Renal cortex interstitium (tissue), 11 donors: ENCODE data around the gene CYSTM1. TPM values are rescaled to one million over a fixed set of nuclear protein-coding genes. Genes with fewer than 3 reads are reported as not detected.
"Not testable (repeated sequence)": the region's sequence is repeated elsewhere in the genome, so short reads cannot be mapped to it uniquely, and the experiment has no call there.

Experiments used
- DNase-seq, 11 donors: peaks; one replicate each; pipeline ENCODE4 v3.0.0-alpha.2; 2013; ENCODE audit warnings: low read depth in 9 of 11, low spot score in 4 of 11; ENCODE audit errors: extremely low read depth in 1 of 11
- polyA plus RNA-seq, 3 donors: library from polyadenylated mRNA; unstranded; fragments of 120-200 nt; gene quantifications; one replicate each; pipeline ENCODE4 v1.2.1, GENCODE V29; 2013; ENCODE audit not compliant: insufficient read length in 3 of 3

Gene CYSTM1
- polyA plus RNA-seq, 3 donors = 51.3 to 89.7 (median 63.8) TPM

DNA sequence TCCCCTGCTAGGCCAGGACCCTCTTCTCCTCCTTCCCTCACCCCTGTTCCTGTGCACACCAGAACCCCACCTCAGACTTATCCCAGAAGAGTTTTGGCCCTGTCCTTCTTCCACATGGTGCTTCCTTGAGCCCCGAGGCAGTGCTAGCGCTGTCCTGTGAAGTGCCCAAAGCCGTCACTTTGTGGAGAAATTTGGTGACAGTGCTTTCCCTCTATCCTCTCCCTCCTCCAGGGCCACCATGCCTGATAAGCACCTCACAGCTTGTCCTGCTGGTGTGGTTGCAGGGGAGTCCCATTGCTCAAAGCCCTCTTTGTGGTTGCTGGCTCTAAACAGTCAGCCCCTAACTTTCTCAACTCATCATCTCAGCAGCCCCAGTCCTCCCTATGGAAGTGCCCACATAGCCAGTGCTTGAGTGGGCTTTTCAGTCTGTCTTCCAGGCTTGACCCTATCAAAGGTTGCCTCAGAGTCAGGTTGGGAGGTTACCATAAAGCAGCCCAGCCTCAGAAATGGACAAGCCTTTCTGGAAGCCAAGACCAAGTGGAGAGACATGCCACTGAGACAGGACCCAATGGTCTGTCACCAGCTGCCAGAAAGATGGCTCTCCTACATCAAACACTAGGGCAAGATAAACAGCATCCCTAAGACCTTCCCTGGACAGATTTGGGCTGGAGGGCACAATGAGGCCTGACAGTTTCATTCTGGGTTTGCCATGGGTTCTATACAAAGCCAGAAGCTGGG lies 31.3 kb upstream of the CYSTM1 start:
- no peak for DNase-seq

DNA sequence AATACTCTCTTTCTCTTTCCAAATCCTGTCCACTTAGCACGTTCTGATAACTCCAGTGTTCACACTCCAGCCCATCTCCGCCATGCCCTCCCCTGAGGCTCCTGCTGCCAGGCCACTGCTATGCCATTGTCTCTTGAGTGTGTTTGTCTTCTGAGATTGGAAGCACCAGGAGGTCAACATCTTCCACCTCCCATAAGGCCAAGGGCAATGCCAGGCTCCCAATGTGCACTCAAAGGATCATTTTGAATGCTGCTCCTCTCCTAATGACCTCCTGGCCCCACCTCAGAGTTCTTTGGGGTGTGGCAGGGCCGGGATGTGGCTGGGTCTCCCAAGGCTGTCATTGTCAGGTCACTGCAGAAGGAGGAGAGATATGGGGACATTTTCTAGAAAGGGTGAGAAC lies 29.7 kb upstream of the CYSTM1 start:
- DNase-seq = no peak

DNA sequence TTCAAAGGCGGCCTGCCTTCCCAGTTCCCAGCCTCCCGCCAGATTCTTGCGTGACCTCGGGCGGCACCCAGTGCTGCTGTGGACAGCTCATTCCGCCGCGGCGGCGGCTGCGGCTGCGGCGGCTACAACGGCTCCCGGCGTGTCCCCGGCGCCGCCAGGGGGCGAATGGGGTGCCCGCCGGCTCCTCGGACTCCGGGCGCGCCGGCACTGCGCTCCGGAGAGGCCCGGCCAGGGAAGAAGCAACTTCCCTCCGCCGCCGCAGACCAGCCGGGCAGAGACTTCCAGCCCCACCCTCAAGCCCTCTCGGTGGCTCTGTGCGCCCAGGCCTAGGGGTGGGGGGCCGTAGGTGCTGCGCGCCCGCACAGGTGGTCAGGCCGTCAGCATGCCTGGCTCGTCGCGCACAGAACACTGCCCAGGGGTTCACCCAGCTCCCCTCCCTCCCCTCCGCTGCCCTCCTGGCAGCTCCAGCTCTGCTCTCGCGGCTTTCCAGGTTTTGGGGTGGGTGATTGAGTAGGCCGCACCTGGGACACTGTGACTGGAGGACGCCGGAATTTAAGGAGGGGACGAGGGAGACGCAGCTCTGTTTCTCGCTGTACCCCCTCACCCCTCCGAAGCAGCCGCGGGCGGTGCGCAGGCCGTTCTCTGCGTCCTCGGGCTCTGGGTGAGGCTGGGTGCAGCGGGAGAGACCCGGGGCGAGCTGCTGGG lies 29.0 kb upstream of the CYSTM1 start:
- DNase-seq = peak in 9 of 11 donors; percentile 17 to 75 (median 66)

DNA sequence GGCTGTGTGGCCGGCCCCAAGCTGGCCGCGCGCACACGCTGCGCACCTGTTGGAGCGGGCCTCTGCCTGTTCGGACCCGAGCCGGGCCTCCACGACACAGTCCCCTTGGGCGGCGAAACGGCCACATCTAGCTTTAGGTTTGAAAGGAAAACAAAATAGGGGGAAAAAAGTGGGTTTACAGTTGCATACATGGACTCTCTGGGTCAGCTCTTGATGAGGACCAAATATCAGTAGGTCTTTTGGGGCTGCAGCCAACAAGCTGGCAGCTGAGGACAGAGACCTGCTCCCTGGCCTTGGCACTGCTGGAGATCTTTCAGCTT lies 28.5 kb upstream of the CYSTM1 start:
- DNase-seq = no peak

DNA sequence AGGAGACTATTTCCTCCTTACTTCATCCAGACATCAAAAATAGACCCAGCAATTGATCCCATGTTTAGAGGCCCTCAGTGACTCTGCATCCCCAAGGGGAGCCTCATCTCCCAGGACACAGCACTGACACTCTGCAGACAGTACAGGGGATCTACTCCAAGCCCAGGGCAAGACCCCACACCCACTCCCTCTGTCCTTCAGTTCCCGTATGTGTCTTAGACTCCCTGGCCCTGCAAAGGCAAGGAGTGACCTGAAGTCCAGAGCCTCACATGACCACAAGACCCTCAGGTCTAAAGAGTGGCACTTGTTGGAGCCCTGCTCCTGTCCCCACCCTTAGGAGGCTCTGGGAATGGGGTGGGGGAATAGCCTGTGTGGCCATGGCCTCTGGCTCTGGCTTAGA lies 27.5 kb upstream of the CYSTM1 start:
- no peak for DNase-seq

DNA sequence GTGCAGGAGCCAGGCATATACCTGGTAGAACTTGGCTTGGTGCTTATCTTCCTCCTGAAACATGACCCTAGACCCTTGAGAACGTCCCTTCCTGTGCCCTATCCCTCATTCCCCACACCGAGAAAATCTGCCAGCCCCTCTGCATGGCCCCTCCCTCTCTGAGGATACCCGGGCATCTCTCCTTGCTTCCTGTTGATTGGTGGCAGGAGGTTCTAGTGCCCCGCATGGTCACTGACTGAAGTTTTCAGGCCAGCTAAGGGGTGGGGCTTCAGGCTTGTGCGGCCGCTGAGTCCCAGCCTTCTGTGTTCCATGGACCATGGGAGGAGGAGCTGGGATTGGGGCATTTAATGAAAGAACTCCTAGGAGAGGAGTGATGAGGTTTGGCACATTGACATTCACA lies 26.5 kb upstream of the CYSTM1 start:
- no peak for DNase-seq

DNA sequence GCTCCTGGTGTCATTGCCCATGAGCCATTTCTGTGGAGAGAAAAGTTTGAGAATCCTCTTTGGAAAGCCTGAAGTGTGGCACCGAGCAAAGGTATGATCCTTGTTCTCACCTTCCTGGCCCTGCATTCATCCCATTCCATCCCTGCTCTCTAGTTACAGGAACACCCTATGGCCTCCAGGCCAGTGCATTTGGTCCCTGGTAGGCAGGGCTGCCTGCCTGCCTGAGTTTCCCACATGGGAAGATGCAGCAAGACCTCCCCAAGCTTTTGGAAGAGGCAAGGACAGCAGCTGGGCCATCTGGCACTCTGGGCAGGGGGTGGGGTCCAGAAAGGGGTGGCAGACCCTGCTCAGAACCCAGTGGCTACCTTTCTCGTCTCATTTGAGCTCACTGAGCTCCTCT lies 24.8 kb upstream of the CYSTM1 start:
- no peak for DNase-seq

DNA sequence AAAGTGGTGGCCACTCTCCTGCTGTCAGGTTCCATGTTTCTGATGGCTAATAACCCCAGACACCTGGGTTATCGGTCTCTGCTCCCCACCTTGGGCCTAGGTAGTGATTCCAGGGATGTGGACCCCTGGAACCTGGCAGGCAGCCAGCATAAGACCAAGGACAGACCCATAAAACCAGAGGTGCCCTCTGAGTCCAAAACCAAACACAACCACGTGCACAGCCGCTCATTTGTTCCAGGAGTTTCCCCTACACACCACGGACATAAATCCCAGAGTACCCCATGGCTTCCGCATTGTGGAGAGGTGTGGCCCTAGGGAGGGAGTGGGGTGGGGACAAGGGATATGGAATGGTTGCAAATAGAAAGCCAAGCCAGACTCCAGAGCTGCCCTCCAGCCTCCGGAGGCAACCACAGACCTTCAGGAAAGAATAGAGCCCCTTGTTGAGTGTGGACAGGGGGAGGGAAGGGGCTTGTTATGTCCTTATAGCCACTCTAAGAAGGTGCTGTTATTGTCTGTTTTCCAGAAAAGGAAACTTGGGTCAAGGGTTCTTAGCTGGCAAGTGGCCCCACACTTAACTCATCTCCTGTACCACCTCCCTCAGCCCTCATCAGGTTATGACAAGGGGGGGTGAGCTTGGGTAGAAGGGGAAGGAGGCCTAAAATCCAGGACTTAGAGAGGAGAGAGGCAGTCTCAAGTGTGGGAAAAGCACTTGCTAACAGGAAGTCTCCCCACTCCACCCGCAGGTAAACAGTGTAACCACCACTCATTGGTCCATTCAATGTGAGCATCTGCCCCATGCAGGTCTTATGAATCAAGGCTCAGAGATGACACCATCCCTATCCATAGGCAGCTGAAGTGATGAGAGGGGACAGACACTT lies 23.6 kb upstream of the CYSTM1 start:
- DNase-seq = no peak

DNA sequence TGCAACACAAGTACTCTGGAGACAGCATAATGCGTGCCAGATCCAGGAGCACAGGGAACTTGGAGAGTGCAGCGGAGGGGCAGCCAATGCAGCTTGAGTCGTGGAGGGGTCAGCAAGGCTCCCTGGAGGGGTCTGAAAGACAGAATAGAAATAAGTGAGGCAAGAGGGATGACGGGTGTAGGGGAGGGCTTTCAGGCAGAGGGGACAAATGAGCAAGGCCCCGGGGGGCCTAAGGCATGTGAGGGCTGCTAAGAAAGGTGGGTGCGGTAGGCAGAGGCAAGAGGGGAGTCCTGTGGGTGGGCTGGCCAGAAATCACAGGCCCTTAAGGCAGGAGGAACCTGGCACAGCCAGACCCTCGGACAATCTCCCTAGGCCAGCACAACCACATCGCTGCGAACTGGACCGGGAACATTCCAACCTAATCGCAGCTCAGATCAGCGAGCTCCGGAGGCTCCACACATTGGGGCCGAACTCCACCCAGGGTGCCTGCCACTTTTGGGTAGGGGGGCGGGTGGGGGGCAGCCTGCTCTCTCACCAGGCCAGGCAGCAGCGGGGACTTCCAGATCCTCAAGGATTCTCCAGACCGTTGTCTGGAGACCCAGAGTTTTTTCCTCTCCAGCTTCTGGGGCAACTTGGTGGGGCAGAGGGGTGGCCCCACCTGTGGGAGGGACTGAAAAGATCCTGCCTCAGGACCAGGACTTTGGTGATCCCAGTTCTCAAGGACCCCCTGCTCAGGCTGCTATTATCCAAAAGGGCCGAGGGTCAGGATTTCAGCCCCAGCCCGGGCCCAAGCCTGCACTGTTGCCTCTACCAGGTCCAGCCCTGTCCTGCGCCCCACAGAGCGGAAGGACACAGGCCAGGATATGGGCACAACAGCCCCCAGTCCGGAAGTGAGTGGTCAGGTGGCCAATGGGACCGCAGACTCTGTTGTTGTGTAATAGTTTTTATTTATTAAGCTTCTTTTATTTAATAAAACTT lies 22.7 kb upstream of the CYSTM1 start:
- DNase-seq = no peak

DNA sequence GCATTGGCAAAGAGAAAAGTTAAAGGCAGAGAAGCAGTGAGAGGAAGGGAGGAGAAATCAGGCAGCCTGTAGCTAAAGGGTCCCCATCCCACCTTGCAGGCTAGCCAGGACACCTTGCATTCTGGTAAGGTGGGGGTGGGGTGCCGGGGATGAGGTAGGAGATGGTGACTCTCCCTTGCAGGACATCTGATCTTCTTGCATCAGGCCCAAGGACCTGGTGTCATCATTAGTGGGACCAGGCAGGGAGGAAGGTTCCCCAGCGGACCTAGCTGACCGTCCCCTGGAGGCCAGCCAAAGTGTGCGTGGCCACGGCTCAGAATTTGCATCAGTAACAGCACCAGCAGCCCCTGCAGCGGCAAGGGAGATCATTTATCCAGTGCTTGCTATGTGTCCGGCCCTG lies 21.7 kb upstream of the CYSTM1 start:
- no peak for DNase-seq

DNA sequence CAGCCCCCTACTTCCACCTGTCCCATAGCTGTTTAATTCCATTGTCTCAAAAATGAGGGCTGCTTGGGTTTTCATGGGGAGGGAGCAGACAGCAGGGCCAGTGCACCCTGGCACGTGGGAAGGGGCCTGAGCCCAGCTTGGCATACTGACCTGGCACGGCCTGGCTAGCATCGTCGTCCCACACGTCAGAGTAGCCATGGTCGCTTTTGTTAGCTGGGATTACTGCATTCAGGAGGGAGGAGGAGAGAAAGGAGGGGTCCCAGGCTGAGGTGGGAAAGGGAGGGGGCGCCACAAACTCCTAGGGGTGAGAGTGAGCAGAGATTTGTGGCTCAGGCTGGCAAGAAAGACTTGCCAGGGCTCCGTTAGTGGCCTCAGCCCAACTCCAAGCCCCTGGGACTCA lies 21.1 kb upstream of the CYSTM1 start:
- DNase-seq = no peak

DNA sequence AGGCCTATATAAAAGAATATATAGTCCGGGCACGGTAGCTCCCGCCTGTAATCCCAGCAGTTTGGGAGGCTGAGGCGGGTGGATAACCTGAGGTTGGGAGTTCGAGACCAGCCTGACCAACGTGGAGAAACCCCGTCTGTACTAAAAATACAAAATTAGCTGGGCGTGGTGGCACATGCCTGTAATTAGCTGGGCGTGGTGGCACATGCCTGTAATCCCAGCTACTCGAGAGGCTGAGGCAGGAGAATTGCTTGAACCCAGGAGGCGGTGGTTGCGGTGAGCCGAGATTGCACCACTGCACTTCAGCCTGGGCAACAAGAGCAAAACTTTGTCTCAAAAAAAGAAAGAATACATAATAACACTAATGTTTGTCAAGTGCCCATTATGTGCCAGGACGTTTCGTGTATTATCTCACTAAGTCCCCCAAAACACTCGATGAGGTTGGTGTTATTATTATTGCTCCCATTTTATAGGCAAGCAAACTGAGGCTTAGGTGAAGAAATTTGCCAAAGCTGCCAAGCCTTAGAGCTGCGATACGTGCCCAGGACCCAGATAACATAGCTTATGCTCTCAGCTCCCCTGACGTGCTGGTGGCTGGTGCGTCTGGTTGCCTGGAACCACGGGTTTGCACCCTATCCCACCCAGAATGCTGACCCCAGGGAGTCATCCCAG lies 20.1 kb upstream of the CYSTM1 start:
- not testable (repeated sequence) for DNase-seq

DNA sequence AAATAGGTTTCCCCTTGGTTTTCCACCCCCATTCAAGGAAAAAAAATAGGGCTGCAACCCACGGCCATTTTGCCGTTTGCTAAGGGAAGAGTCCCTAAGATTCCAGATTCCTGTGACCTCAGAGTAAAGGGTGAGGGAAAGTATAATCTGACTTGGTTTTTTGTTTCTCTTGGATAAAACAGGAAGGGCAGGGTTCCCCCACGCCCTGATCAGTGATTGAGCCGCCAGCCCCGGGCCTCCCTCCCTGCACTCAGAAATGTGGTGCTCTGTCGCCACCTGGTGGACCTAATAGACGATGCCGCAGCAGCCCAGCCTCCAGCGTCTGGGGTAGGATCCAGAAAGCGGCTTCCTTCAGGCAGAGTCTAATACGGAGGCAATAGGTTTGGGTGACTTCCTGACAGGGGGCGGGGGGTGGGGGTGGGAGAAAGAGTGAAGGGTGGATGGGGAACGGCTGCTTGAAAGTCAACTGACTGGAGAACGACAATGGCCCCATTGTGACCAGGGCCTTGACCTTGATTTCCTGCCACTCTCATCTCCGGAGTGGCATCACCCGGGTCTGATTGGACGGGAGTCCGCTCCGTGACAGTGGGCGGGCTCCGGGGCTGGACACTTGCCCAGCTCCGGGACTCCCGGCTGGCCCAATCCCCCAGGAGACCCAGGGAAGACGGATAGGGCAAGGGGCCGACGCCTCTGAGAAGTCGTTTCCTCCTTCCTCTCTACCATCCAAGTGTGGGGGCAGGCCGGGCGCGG lies 17.8 kb upstream of the CYSTM1 start:
- peak; percentile 56 to 89 (median 81) for DNase-seq

DNA sequence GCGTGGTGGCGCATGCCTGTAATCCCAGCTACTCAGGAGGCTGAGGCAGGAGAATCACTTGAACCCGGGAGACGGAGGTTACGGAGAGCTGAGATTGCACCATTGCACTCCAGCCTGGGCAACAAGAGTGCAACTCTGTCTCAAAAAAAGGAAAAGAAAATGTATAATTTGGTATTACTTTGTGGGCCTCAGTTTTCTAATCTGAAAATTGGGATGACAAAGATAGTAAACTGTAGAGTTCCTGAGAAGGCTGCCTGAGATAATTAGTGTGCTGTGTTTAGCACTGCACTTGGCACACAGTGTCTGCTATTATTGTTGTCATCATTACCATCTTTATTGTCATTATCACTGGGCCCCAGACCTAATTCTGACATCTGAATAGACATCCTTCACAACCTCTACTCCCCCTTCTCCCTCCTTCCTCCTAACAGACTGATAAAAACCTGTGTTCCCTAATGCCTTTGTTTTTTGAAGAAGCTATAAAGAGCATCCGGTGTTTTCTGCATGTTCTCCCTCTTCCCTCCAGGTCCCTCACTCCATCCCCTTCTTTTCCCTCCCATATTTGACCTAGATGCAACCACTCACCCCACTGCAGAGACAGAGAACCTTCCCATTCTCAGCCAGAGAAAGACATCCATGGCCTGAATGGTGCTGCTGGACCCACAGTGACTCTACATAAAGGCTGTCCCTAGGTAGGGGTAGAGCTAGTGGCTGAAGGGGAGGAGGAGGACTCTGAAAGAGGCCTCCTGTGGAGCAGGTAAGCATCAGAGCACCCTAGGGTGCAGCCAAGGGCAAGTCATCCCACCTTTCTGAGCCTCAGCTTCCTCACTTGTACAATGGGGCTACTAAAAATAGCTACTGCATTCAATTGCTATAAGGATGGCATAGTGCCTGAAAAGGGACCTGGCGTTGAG lies 15.7 kb upstream of the CYSTM1 start:
- no peak for DNase-seq

DNA sequence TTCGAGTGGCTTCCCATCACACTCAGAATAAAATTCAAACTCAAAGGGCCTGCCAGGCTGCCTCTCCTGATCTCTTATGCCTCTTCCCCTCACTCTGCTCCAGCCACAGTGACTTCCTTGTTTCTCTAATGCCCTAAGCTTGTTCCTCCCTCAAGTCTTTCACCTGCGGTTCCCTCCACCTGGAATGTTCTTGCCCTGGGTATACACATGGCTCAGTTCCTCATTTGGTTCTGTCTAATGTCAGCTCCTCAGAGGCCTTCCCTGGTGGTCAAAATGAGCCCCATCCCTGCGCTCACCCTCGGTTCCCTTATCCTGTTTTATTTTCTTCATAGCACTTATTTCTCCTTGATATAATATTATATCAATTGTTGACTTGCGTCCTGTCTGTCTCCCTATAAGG lies 12.7 kb upstream of the CYSTM1 start:
- no peak for DNase-seq

DNA sequence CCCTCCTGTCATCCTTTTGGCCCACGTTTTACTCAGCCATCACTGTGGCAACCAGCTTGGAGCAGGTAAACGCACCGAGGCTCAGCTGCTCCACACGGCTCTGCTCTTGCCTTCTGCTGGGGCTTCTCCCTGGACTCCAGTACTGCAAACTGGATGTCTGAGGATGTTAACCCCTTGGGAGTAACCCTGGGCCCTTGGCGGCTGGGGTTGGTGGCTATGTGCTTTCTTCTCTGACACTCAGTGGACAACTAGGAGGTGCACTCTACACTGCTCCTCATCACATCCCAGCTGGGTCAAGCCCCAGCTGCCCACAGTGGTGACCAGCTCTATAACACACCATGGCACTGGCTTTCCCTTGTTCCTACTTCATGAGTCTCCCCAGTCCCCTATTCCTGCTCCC lies 12.2 kb upstream of the CYSTM1 start:
- no peak for DNase-seq
